T47D (cell line): ENCODE results near the gene SLCO4A1.

Source experiments
- DNase-seq, 2 experiments: peaks; one replicate each; pipeline versions ENCODE4 v3.0.0 to v3.0.0-alpha.2; 2011 to 2012; ENCODE audit warnings: low read depth in 1 of 2, low spot score in 1 of 2
- JUND ChIP-seq: IDR thresholded peaks from 2 replicates; pipeline ENCODE4 v1.6.1; 2012; ENCODE audit warnings: low read depth
- in situ Hi-C: cut with HindIII; loops from 2 replicates; pipeline ENCODE4 v1.10.0; 2016; ENCODE audit warnings: low sequenced_read_pairs, low pct_unique_long_range_greater_than_20kb

Gene SLCO4A1

GRCh38 chr20:62656919-62657588, 14.8 kb downstream of the SLCO4A1 start:
- in situ Hi-C loops = no loop called here
- no peak for TF ChIP-seq JUND
- DNase-seq = no peak

GRCh38 chr20:62657589-62657942, 15.3 kb downstream of the SLCO4A1 start:
- DNase-seq = no peak
- in situ Hi-C loops = no loop called here
- no peak for TF ChIP-seq JUND

GRCh38 chr20:62657956-62658355, 15.7 kb downstream of the SLCO4A1 start:
- DNase-seq = no peak
- in situ Hi-C loops = no loop called here
- TF ChIP-seq JUND = no peak

GRCh38 chr20:62658593-62659178, 16.4 kb downstream of the SLCO4A1 start:
- DNase-seq = no peak
- in situ Hi-C loops = no loop called here
- TF ChIP-seq JUND = no peak

- in situ Hi-C loops = no loop called here
- no peak for DNase-seq
- no peak for TF ChIP-seq JUND
These were observed 17.4 kb downstream of the SLCO4A1 start for GRCh38 chr20:62659488-62660239.

GRCh38 chr20:62660240-62660615, 17.9 kb downstream of the SLCO4A1 start:
- no peak for TF ChIP-seq JUND
- DNase-seq = no peak
- in situ Hi-C loops = no loop called here

GRCh38 chr20:62660768-62661167, 18.5 kb downstream of the SLCO4A1 start:
- no peak for DNase-seq
- no peak for TF ChIP-seq JUND
- in situ Hi-C loops = no loop called here

GRCh38 chr20:62661647-62662046, 19.3 kb downstream of the SLCO4A1 start:
- DNase-seq = no peak

GRCh38 chr20:62662422-62662821, 20.1 kb downstream of the SLCO4A1 start:
- no peak for TF ChIP-seq JUND
- in situ Hi-C loops = no loop called here
- DNase-seq = no peak

More at GRCh38 chr20:62661647-62662046, 19.3 kb downstream of the SLCO4A1 start:
- TF ChIP-seq JUND = no peak
- in situ Hi-C loops = no loop called here

GRCh38 chr20:62663145-62664018, 21.1 kb downstream of the SLCO4A1 start:
- in situ Hi-C loops = no loop called here
- TF ChIP-seq JUND = no peak
- no peak for DNase-seq

- in situ Hi-C loops = no loop called here
- TF ChIP-seq JUND = no peak
- no peak for DNase-seq
These were observed 22.0 kb downstream of the SLCO4A1 start for GRCh38 chr20:62664019-62664971.
